Fibroblast of skin of left biceps (primary cell): ENCODE data around the gene SLC35F1.

Experiments used
- DNase-seq, 2 experiments: peaks; one replicate each; pipeline ENCODE4 v3.0.0-alpha.2; 2013; ENCODE audit warnings: low read depth in 2 of 2

The SLC35F1 gene

GRCh38 chr6:118197539-118197938 is 290.5 kb downstream of the SLC35F1 start:
- no peak for DNase-seq

DNA sequence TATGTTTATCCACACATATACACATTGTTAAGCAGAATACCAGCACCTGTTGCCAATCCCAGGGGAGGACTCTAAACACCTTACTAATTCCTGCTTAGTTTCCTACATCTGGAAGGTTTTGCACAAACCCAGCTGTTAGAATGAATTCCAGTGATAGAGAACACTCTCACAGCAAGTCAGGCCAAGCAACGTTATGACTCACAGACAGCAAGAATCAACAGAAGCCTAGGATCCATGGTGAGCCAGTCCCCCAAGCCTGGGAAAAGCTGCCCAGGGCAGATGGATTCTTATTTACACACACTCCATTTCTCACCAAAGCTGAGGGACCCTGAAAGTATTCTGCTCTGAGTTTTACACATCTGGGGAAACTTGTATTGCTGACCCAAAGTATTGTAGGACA is 291.7 kb downstream of the SLC35F1 start:
- no peak for DNase-seq

DNA sequence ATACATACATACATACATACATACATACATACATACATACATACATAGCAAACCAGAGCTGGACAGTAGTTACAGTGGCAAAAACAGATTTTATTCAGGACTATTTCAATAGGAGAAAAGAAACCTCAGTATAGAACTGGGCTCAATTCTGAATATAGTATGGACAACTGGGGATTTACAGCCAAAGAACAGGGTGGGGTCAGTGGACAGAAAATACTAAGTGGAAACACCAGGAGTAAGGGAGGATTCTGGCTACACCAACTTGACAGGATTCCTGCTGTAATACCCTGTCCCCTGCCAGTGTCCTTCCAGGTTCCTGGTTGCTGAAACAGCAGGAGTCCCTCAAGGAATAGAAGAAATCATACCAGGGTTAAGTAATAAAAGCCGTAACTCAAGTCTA is 293.1 kb downstream of the SLC35F1 start:
- no peak for DNase-seq

GRCh38 chr6:118202517-118202916 is 295.5 kb downstream of the SLC35F1 start:
- DNase-seq: no peak

DNA sequence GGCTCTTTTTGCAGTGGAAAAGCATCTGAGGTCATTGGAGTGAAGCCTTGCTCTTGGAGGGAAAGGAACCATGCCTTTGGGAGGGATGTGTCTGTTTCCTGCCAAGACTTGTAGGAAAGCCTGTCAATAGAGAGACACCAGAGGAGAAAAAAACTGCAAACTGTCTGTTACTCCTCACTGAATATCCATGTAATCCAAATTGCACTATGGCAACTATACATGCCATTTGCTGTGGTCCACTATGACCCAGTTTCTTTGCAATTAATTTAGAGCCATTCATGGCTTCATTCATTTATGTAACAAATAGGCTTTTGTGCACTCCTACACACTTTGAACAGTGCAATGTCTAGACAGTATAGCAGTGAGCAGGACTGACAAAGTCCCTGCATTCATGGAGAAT is 296.5 kb downstream of the SLC35F1 start:
- no peak for DNase-seq

- no peak for DNase-seq
These were observed 299.2 kb downstream of the SLC35F1 start for GRCh38 chr6:118206221-118206620.

DNA sequence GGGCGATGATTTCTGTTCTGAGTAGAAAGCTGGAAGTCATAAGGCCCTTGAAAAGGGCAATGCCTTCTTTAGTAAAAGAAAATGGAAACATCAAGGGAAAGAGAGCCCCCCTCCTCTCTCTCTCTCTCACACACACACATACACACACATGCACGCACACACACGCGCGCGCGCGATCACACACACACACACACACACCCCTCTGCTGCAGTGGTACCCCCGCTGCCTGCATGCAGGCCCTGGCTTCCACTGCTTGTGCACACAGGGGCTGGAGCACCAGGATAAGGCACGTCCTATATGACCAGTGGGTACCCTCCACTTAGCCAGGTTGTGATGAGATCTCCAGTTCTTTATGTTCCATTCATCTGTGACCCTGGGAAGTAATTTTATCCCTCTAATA is 300.9 kb downstream of the SLC35F1 start:
- no peak for DNase-seq

DNA sequence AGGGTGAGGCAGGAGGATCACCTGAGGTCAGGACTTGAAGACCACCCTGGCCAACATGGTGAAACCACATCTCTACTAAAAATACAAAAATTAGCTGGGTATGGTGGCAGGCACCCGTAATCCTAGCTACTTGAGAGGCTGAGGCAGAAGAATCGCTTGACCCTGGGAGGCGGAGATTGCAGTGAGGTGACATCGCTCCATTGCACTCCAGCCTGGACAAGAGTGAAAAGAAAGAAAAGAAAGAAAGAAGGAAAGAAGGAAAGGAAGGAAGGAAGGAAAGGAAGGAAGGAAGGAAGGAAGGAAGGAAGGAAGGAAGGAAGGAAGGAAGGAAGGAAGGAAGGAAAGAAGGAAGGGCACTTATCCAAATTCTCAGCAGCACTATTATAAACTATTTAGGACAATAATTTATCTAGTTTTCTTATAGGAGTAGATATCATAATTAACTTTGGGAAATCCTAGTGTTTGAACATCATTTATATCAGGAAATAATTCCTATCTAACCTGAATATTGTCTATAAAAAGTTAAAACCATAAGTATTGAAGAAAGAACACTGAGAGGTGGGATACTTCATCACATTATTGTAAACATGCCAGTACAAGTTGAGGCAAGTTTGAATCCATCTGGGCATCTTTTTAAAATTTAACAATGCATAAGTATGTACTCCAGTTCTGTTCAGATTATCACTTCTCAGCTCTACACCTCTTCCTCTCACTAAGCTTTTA is 305.5 kb downstream of the SLC35F1 start:
- DNase-seq: no peak

DNA sequence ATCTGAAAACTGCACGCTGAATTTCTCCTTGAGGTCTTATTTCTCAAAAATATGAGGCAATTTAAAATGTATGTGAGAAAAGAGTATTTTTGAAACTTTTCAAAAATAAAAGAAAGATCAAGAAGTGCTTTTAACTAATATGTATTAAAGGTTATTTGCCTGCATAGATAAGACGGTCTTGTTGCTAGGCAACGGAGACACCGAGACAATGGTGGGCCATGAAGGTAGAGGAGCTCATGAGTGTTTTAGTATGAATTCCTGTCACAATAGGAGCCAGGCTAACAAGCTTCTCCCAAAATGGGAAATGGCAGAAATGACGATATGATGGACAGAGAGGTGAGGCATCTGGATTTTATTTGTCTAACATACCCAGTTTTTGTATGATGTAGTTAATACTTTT is 308.2 kb downstream of the SLC35F1 start:
- no peak for DNase-seq

- no peak for DNase-seq
These were observed 309.7 kb downstream of the SLC35F1 start for GRCh38 chr6:118216751-118217150.

DNA sequence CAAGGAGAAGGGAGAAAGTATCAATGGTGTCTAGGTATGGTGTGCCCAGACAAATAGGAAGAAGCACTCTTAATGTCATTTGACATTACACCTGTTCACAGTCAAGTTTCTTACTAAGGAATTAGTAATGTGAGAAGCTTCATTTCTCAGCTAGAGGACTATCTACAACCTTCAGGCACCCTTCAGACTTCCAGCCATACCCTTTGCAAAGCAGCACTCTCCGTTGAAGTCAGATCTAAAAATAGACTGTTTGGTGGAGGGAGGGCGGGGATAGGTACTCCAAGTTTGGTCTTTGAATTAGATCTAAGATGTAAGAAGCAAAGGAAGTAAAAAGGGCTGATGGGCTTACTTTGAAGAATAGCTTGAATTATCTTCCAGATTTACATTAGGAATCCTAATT is 311.1 kb downstream of the SLC35F1 start:
- DNase-seq: no peak

DNA sequence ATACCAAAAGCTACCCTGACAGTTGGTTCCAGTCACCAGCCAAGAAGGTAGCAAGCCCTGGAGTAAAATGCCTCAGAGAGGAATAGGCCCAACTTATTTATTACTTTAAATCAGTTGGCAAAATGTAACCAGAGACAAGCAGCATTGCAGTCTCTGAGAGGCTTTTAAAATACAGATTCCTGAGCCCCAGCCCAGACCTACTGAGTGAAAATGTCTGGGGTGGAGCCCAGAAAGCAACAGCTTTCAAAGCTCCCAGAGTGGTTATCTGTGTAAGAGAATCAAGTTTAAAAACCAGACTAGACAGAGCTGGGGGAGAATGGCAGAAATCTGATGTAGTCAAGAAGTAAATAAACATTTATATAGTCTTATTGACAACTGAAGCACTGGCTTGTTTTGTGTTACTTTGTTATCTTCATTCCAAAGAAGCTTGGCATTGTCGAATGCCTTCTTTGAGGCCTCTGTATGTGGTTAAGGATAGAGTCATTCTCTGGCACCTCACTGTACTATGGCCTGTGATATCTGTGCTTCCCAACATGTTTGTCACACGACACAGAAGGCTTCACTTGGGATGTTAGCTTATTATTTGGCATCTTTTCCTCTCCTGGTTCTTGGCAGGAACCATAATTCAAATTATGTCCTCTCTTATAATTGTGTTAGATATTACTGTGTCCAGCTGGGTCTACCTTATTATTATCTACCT is 313.5 kb downstream of the SLC35F1 start:
- no peak for DNase-seq

DNA sequence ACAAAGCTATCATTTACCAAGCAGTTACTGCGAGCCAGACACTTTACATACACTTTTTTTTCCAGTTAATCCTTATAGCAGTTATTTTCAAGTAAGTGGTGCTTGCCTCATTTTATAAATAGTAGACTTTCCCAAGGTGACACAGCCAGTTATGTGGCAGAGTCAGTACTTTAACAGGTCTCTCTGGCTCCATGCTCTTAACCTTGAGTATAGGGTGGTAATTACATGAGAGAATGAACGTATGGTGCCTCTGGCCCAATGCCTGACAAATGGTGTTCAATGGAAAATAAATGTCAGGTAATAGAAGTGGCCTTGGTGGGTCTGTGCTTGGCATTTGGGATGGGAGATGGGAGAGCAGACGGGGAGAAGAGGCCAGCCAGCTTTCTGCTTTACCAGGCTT is 316.3 kb downstream of the SLC35F1 start:
- DNase-seq: no peak

- no peak for DNase-seq
These were observed 321.8 kb downstream of the SLC35F1 start for GRCh38 chr6:118228886-118229285.

DNA sequence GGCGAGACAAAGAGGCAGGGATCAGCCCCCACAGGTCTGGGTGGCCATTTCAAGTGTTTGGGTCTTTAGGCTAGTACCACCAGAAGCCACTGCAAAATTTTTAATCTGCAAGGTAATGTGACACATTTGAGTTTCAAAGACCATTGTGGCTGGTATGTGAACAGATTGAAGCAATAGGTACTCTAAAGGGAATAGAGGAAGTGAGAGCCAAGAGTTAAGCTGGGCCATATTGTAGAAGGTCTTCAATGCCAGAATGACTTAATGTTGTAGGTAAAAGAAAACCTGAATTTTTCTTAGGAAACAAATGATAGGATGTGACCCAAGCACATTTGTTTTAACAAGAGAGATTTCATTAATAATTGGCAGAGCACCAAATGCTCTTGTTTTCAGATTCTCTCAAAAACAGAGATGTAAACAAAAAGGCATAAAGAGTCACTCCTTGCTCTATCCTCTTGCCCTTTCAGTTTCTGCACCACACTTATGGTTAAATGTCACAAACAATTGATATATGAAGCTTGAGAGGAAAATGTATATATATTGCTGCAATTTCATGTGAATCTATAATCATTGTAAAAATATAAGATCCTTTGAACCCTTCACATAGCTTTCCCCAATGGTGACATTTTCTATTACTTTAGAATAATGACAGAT is 333.9 kb downstream of the SLC35F1 start:
- no peak for DNase-seq

DNA sequence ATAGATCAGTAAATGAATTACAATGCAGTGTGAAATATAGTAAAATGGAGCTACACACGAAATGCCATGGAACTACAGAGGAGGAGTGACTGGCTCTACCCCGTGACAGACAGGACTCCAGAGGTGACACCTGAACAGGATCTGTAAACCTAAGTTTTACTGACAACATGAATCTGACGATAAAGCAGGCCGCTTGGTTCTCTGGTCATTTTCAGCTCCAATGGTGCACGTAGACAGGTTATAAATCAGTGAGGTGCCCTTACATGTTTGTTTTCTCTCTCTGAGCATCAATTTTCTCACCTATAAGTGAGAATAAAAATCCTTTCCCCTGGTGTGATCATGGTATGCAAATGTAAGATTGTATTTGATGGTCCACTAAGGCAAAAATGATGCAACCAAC is 339.3 kb downstream of the SLC35F1 start:
- DNase-seq: no peak

GRCh38 chr6:118248171-118248570 is 341.1 kb downstream of the SLC35F1 start:
- no peak for DNase-seq

GRCh38 chr6:118249680-118250079 is 342.6 kb downstream of the SLC35F1 start:
- no peak for DNase-seq

- DNase-seq: no peak
These were observed 345.4 kb downstream of the SLC35F1 start for GRCh38 chr6:118252474-118252873.

DNA sequence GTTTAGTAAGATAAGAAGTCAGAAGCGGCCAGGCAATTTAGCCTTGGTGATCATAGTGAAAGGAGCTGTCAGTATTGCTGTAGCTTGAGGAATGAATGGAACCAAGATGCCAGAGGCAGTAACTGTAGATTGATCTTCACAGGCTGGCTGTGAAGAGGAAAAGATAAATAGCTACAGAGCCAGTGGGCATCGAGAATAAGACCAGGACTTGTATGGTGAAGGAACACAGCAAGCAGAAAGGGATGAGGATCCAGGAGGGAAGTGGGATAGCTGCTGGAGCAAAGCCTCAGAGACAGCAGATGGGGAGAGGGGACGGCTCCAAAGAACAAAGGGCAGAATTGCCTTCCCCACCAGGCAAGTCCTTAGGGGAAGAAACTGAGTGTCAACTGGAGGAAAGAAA is 346.7 kb downstream of the SLC35F1 start:
- DNase-seq: no peak

GRCh38 chr6:118260833-118261232 is 353.8 kb downstream of the SLC35F1 start:
- no peak for DNase-seq

- no peak for DNase-seq
These were observed 356.9 kb downstream of the SLC35F1 start for GRCh38 chr6:118263921-118264486.

GRCh38 chr6:118269659-118270058 is 362.6 kb downstream of the SLC35F1 start:
- DNase-seq: no peak
